Dermis blood vessel endothelial cell (primary cell): ENCODE results near the gene SH3GL3. TPM values are rescaled to one million over a fixed set of nuclear protein-coding genes. Genes with fewer than 3 reads are reported as not detected.

Experiments used
- DNase-seq: peaks from one replicate; pipeline ENCODE4 v3.0.0; 2010
- total RNA-seq: library from RNA; depleted of rRNA; stranded (reverse); fragments of >200 nt; gene quantifications from 2 replicates; pipeline ENCODE4 v1.2.3, GENCODE V29; 2014

SH3GL3 gene
- total RNA-seq, 1 donor from 2014 or later: not detected

DNA sequence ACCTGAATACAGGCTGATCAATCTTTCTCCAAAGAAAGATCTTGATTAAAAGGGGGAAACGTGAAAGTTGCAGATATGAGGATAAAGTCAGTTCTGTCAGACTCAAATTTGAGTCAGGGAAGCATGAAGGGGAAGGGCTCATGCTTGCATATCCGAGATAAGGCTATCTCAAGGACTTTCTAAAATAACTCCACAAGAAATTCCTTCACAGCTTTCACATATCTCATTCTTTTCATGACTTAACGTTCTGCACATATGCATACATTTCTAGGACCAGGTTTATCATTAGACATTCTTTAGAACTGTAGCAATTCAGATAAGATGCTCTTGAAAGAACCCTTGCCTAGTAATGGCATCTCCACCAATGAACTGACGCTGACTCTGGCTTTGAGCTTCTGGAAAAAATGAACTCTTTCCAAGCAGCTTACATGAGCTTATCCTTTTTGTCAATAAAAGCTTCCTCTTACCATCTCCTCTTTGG is 15.9 kb downstream of the SH3GL3 start:
- no peak for DNase-seq

DNA sequence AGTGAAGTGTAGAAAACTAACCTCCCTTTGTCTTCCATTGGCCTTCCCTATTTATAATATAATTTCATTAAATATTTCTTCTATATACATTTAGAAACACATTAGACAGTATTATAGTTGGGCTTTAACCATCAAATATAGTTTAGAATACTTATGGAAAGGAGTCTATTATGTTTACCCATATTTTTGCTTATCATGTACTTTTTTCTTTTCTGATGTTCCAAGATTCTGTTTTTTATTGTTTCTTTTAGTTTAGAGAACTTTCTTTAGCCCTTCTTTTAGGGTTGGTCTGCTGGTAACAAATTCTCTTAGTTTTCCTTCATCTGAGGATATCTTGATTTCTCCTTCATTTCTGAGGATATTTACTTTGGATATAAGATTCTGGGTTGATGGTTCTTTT is 23.7 kb downstream of the SH3GL3 start:
- no peak for DNase-seq

- no peak for DNase-seq
Observed at GRCh38 chr15:83471307-83471866, 24.2 kb downstream of the SH3GL3 start.

DNA sequence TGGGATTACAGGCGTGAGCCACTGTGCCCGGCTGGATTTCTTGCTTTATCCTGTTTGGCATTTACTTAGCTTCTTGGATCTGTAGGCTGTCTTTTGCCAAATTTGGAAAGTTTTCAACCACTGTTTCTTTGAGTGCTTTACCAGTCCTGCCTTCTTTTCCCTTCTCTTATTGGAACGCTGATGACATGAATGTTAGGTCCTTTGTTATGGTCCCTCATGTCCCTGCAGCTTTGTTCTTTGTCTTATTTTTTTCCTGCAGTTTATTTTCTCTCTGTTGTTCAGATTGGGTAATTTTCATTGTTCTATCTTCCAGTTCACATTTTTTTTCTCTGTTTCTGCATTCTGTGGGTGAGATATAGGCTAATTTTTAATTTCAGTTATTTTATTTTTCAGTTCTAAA is 25.0 kb downstream of the SH3GL3 start:
- DNase-seq: no peak

GRCh38 chr15:83472797-83473196 is 25.7 kb downstream of the SH3GL3 start:
- DNase-seq: no peak

DNA sequence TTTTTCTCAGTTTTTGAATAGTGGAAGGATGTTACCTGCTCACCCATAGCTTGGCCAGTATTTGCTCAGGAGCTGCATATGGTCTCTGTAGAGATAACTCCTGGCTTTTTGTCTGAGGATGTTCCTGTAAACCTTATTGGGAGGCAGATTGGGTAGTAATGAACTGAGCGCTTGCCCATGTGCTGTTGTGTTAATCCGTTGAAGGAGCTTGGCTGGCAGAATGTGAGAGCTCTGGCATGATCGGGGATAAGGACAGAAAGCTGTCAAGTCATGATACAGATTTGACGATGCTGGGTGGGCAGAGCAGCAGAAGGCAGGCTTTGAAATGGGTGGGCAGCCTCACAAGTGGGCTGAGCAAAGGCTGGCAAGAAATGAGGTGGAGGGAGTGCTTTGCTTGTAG is 27.4 kb downstream of the SH3GL3 start:
- DNase-seq: no peak

DNA sequence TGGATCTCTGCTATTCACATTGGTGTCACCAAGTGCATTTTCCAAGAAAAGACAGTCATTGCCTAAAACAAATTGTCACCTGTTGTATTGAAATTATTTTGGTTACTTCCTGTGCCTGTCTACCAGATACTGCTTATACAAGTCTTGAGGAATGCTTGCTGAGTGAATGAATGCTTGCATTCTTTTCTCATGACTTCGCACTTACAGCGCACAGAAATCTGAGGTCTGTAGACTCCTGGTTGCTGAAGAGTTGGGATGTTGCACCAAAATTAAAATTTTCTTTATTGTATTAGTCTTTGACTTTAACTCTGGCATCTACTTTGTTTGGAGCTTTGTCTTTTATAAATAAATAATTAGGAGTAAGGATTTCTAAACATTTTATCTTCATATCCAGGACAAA is 28.4 kb downstream of the SH3GL3 start:
- DNase-seq: no peak

GRCh38 chr15:83476066-83476465 is 28.9 kb downstream of the SH3GL3 start:
- DNase-seq: no peak

DNA sequence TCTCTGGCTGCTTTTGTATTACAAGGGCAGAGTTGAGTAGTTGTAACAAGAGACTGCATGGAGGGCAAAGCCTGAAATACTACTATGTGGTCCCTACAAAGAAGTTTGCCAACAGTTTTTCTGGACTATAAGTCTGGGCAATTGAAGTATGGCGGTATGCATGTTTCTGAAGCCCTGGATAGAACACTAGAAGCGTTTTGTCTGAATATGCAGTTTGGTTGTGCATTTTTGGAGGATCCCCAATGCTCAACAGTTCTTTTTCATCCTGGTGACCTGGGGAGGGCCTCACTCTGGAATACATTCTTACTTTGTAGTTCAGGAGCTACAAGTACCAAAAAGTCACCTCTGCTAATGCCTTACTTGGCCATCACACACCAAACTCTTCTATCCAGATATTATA is 29.6 kb downstream of the SH3GL3 start:
- DNase-seq: no peak

DNA sequence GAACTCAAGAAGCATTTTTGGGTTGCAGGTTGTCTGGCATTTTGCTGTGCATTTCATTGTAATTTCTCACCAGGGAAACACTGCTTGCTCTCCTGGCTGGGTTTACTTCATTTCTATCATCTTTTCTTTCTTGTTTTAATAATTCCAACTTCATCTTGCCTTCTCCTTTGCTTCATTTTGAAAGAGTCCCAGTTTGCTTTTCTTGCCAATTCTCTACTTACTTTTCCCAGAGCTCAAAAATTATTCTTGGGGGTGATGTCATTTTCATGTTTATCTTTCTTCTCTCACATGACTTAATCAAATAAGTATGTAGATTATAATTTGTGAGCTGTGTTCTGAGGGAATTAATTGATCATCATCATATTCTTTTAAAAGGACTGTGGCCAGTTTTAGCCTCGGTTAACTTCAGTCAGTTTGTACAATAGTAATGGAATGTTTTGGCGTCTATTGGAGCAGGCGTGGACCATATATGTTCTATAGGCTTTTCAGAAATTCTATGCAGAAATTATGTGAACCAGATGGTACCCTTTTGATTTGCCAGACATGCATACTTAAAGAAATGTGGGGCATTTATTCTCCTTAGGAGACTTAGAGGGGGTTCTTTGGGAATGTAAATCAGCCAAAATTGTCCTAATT is 30.1 kb downstream of the SH3GL3 start:
- DNase-seq: no peak

DNA sequence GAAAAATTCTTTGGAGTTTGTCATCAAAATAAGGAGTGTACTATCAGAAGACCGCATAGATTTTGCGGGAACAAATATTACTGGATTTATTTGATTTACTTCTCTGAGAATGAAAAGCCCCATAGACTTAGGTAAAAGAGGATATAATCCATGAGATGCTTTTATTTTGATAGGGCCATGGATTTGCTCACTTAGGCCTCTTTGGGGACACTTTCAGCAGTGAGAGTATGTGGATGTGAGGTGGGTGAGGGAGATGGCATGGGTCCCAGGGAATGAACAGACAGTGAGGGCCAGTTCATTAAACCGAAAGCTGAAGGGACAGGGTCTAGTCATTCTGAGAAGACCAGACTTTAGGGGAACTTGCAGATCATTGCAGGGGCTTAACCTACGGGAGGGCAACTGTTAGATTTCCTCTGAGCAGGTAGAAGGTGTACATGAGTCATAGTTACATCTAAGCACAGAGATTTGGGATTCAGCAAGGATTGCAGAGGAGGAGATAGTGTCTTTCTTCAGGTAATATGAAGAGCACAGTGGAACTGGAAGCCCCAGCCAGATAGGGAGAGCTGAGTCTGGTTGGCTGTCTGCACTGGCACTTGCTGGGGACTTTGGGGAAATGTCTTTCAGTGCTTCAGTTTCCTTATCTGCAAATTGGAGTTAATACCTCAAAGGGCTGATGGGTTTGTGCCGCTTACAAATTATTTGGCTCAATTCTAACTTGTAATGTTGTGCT is 30.8 kb downstream of the SH3GL3 start:
- no peak for DNase-seq

DNA sequence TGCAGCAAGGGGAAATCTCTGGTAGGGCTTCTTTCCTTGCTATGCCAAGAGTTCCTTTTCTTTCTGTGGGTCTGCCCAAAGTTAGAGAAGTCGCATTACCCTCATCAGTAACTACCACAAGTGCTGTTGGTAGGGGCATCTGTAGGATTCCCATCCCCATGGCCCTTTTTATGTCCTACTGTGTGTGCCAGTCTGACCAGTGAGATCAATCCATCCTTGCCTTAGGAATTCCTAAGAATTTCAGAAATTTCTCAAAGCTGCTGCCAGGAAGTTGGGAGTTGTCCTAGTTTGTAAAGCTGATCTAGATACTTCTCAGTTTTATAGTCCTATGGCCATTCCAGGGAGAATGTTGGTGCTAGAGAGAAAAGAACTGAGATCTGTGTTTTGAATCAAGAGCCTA is 36.5 kb downstream of the SH3GL3 start:
- DNase-seq: no peak

DNA sequence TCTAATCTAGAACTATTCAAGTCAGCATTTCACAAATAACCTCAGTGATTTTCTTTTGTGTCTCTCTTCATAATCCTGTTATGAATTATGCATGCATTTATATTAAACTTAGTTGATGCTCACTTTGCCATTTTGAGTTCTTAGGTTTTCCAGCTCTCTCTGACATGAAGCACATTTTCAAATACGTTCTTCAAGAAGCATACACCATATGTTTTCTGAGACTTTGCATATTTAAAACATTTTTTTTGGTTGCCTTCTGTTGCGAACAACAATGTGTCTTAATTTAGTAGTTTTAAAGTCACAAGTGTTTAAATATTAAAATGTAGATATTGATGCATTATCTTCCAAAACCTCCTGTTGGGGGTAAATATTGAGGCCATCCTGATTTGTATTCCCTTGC is 37.5 kb downstream of the SH3GL3 start:
- DNase-seq: no peak

DNA sequence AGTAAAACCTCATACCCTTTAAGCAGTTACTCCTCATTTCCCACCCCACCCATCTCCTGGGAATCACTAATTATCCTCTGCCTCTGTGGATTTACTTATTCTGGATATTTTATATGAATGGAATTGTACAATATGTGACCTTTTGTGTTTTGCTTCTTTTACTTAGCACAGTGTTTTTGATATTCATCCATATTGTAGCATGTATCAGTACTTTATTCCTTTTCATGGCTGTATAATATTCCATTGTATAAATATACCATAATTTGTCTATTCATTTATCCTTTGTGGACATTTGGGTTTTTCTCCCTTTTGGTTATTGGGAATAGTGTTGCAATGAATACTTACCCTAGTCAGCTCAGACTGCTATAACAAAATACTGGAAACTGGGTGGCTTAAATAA is 39.2 kb downstream of the SH3GL3 start:
- no peak for DNase-seq

- DNase-seq: no peak
Observed at GRCh38 chr15:83487519-83487918, 40.4 kb downstream of the SH3GL3 start.

- DNase-seq: no peak
Observed at GRCh38 chr15:83489690-83490089, 42.5 kb downstream of the SH3GL3 start.

GRCh38 chr15:83491486-83491885 is 44.3 kb downstream of the SH3GL3 start:
- no peak for DNase-seq

GRCh38 chr15:83496766-83497165 is 49.6 kb downstream of the SH3GL3 start:
- no peak for DNase-seq

DNA sequence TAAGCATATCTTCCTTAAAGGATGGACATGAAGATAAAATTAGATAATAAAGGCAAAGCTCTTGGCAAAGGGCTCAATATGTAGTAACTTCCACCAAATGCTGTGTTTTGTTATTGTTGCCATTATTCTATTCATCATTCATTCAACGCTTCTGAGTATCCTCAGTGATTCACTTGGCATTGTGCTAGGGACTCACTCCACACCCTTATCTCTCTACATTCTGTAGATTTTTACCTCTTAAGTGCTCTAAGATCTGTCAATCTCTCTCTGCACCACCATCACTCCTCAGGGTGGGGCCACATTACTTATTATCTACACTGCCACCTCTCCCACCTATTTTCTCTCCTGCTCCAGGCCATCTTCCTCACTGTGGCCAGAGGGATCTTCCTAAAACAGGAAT is 51.2 kb downstream of the SH3GL3 start:
- no peak for DNase-seq

GRCh38 chr15:83498801-83499200 is 51.7 kb downstream of the SH3GL3 start:
- no peak for DNase-seq

- DNase-seq: no peak
Observed at GRCh38 chr15:83499476-83499875, 52.3 kb downstream of the SH3GL3 start.

DNA sequence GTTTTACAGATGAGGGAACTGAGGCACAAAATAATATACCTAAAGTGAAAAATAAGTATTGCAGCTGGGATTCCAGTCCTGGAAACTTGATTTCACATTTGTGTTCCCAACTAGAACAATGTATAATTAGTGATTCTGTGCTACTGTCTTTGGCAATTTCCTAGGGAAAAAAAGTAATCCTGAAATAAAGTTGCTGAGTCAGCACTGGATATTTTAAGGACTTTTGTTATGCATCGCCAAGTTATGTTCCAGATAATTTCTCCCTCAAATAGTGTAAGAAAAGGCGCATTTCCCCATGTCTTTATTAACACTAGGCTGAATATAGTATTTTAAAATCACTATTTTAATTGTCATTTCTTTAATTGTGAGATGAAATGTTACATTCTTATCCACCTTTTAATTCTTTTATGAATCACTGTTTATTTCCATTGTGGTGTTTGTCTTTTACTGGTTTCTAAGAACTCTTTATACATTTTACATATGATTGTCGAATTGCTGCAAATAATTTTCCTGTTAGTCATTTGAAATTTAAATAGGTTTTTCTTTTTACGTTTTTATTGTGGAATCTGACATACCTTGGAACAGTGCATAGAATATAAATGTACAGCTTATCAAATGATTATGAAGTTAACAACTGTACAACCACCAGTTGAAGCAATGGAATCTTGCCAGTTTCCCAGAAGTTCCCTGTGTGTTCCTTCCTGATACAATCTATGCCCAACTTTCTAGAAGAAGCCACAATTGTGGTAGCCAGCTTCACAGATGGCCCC is 56.6 kb downstream of the SH3GL3 start:
- DNase-seq: no peak

DNA sequence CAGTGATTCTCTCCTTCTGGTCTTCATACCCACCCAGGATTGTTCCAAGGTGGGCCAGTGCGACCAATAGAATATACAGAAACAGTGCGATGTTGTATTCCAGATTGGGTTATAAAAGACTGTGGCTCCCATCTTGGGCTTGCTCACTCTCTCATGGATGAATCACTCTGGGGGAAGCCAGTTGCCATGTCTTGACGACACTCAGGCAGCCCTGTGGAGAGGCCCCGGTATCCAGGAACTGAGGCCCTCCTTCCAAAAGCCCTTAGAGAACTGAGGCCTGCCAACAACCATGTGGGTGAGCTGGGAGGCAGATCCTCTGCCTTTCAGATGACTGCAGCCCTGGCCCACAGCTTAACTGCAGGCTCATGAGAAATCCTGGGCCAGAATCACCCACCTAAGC is 57.2 kb downstream of the SH3GL3 start:
- DNase-seq: no peak
